ENCODE measurements around the gene GRM8.
"Not testable (repeated sequence)": the region's sequence is repeated elsewhere in the genome, so short reads cannot be mapped to it uniquely, and the experiment has no call there.

The GRM8 gene

GRCh38 chr7:127021857-127022256 lies 230.9 kb downstream of the GRM8 start:
- no peak for DNase-seq

- DNase-seq: no peak
Measured at GRCh38 chr7:127021019-127021738, 231.6 kb downstream of the GRM8 start.

DNA sequence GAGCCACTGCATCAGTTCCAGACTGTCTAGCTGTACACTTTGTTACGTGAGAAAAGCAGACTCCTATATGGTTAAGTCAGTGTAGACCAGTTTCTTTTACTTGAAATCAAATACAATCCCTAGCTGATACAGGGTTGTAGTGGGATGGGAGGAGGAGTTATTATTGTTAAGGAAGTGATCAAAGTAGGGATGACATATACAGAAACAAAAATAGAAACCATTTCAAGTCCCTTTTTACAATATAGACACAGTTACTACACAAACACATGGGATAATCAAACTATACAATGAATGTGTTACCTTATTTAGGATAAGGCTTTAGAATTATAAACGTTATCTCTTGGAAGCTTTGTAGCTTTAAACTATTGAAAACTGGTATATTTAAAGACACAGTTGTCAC lies 233.9 kb downstream of the GRM8 start:
- DNase-seq: no peak

DNA sequence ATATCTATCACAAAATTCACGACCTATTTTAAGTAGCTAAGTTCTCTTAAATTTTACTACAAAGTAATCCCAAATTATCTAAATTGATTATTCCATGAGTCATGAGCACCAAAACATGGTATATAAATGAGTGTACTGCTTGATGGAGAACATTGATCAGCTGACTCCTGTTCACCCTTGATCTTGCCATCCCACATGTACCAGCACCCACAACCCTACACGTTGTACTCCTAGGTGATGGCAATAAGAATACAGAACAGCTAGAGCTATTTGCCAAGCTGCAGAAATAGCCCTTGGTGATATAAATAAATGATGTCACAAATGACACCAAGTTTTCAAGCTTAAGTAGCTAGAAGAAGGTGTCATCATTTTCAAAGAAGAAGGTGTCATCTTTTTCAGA lies 235.5 kb downstream of the GRM8 start:
- DNase-seq: no peak

DNA sequence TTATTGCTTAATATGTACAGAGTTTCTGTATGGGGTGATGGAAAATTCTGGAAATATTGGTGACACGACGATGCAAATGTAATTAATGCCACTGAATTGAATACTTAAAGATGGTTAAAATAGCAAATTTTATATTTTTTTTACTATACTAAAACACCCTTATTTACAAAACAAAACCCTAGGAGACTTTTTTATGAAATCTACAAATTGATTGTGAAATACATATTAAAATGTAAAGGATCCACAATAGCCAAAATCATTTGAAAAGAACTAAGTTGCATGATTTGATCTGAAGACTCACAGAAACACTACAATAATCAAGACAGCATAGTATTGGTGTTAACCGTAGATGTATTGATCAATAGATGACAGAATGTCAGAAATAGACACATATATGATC lies 252.0 kb downstream of the GRM8 start:
- no peak for DNase-seq

- DNase-seq: no peak
Measured at GRCh38 chr7:126996659-126997058, 256.1 kb downstream of the GRM8 start.

DNA sequence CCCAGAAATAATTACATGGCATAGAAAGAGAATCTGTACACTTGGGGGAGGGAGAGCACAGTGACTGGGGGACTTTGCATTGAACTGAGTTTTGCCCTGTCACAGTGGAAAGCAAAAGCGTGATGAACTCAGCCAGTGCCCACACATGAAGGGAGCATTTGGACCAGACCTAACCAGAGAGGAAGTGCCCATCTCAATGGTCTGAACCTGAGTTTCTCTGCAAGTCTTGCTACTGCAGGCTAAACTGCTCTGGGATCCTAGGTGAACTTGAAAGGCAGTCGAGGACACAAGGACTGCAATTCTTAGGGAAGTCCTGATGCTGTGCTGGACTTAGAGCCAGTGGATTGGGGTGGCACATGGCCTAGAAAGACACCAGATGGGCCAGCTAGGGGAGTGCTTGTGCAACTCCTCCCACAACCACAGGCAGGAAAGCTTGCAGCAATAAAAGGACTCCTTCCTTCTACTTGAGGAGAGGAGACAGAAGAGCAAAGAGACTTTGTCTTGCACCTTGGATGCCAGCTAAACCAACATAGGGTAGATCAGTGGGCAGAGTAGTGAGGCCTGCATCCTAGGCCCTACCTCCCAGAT lies 259.0 kb downstream of the GRM8 start:
- no peak for DNase-seq

DNA sequence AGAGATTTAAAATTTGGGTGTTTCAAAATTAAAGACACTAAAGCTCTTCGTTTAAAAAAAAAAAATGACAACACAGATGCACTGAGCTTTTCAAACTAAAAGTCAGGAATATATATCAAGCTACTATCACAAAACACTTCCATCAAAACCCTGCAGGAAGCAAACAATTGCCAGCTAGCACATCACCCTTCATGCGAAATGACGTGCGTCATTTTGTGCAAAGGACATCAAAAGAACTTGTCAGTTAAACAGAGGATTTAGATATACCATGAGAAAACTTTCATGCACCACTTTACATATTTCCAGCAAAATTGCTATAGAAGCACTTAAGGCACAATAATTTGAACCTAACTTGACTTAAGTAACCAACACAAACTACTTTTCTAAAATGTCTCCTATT lies 264.7 kb downstream of the GRM8 start:
- DNase-seq: no peak

- no peak for DNase-seq
Measured at GRCh38 chr7:126979722-126980121, 273.0 kb downstream of the GRM8 start.

DNA sequence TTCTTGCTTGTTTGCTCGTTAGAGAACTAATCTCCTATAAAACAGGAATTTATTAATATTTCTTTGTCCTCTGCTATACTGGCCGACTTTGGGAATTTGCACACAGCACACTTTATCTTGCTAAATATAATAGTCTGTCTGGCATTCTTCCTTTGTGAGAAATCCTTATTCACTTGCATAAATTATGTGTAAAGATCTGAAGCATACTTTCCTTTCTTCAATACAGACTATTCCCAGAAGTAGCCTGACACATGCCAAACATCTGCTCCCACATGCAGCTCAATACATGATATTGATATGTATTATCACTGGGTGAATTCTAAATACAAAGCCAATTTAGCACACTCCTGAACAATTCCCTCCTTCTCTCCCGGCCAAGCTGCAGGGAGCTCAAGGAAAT lies 273.9 kb downstream of the GRM8 start:
- no peak for DNase-seq

- no peak for DNase-seq
Measured at GRCh38 chr7:126973066-126973465, 279.7 kb downstream of the GRM8 start.

- no peak for DNase-seq
Measured at GRCh38 chr7:126972571-126972970, 280.2 kb downstream of the GRM8 start.

- no peak for DNase-seq
Measured at GRCh38 chr7:126959649-126960048, 293.1 kb downstream of the GRM8 start.

DNA sequence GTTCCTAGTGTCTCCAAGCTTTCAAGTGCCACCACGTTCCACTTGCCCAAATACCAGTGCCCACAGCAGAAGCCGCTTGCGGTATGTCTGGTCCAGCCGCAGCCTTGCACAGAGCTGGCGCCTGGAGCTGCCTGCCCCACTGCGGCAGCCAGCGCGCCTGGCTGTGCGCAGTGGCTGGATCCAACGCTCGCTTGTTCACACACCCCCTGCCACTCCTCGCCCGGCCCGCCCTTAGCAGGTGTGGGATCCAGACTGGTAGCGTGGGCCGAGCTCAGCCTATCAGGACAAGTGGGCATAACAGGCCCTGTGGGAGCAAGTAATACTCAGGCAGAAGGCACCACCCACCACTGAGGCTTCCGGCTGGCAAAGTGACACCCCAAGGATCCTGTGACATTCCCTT lies 294.4 kb downstream of the GRM8 start:
- DNase-seq: no peak

GRCh38 chr7:126957443-126957842 lies 295.3 kb downstream of the GRM8 start:
- no peak for DNase-seq

- DNase-seq: no peak
Measured at GRCh38 chr7:126953461-126953860, 299.3 kb downstream of the GRM8 start.

- no peak for DNase-seq
Measured at GRCh38 chr7:126948664-126949063, 304.1 kb downstream of the GRM8 start.

GRCh38 chr7:126940723-126941307 lies 311.9 kb downstream of the GRM8 start:
- no peak for DNase-seq

DNA sequence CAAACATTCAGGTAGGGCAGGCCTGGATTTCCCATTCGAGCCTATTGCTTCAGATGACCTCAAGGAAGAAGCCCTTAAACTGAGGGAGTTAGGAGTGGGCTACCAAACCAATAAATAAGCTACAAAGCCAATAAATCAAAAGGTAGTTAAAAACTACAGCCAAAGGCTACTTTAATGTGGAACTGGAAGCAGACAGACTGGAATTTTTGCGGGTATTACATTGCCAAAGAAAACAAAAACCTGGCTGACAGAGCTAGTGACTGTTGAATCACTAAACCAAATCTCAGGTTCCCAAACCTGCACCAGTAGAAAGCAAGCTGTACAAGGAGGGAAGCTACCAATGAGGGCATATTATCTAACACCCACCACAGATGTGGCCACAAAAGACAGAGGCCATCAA lies 315.6 kb downstream of the GRM8 start:
- DNase-seq: no peak

DNA sequence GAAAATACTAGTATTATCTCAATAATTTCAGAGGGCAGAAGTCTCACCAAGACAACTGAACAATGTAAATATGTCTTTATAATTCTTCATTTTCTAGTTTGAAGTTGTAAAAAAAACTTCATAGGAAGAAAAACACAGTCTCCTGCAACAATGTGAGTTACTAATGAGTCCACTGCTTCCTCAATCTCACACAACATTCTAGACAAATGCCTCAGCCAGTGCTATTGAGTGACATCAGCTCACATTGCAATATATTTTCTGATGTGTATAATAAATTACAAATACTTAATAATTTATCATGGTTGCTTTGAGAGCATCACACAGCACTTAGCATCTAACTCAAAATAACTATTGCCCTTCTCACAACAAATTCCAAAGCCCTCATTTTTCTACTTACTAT lies 321.2 kb downstream of the GRM8 start:
- no peak for DNase-seq

- DNase-seq: no peak
Measured at GRCh38 chr7:126930166-126930565, 322.6 kb downstream of the GRM8 start.

DNA sequence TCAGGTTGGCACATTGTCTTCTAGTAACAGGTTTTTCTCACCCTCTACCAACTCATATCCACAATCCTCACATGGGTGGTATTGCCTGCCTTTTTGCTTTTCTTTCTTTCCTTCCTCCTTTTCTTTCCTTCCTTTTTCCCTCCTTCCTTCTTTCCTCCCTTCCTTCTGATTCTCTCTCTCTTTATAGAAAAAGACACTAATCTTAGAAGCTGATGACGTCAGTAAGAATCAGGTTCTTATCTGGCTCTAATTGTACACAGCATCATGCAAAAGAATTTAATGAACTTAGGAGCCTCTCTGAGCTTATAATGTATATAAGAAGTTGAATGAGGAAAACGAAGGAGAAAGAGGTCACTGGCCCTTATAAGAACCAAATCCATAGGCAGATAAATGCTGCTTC lies 328.3 kb downstream of the GRM8 start:
- DNase-seq: no peak

- DNase-seq: not testable (repeated sequence)
Measured at GRCh38 chr7:126911627-126912026, 341.1 kb downstream of the GRM8 start.

DNA sequence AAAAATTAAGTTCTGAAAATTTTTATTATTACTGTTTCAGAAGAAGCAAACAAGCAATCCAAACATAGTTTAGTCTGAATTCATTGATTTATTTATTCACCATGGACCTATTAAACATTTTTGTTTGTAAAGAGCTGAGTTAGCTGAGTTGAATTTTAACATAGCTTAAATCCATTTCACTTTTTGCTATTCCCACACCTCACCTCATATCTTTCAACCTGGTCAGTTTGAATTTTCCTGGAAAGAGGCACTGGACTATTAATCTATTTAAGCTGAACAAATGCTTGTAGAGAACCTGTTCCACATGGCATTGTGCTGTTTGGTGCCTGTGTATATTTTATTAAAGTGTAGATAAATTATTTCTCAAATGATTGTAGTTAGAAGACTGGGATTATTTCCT lies 344.2 kb downstream of the GRM8 start:
- not testable (repeated sequence) for DNase-seq

GRCh38 chr7:126907657-126908056 lies 345.1 kb downstream of the GRM8 start:
- not testable (repeated sequence) for DNase-seq

Measured in DMS79 (cell line).